Caco-2 (cell line): Measurements from ENCODE around the gene GFRA4. TPM values are rescaled to one million over a fixed set of nuclear protein-coding genes. Genes with fewer than 3 reads are reported as not detected.

Experiments
- BruUV-seq: library from RNA; stranded (reverse); fragments of 400-500 nt; replicated peaks from 2 replicates; lab custom pipeline; 2021; lab: Mats Ljungman, UMichigan
- CTCF ChIA-PET: fragments of 300-600 bp; sonication (Branson Sonifier 250); formaldehyde crosslinking; loops from one replicate; lab custom pipeline; 2022; ENCODE audit warnings: antibody characterized with exemption; lab: Charles Lee
- POLR2A ChIA-PET: fragments of 300-600 bp; sonication (Branson Sonifier 250); formaldehyde crosslinking; loops from one replicate; lab custom pipeline; 2022; ENCODE audit warnings: antibody characterized with exemption; lab: Charles Lee
- DNase-seq, 2 experiments: peaks; one replicate each; pipeline versions ENCODE4 v3.0.0 to v3.0.0-alpha.2; 2020 to 2022
- H3K27me3 ChIP-seq: replicated peaks from 2 replicates; pipeline ENCODE4 v1.6.0; 2011; ENCODE audit warnings: low read length; ENCODE audit not compliant: control insufficient read depth, insufficient read depth
- H3K36me3 ChIP-seq: 2 replicates; pipeline ENCODE4 v1.5.1; 2011; ENCODE audit warnings: low read length; ENCODE audit not compliant: control insufficient read depth, insufficient read depth
- H3K4me1 ChIP-seq: fragments of 250-450 bp; sonication (Bioruptor Pico); 2 replicates; pipeline ENCODE4 v1.5.1; 2020; ENCODE audit warnings: mild to moderate bottlenecking
- H3K4me3 ChIP-seq: 2 replicates; pipeline ENCODE4 v1.5.1; 2011; ENCODE audit warnings: low read depth, mild to moderate bottlenecking, control low read depth, low read length
- H3K9me3 ChIP-seq: fragments of 250-450 bp; sonication (Bioruptor Pico); 2 replicates; pipeline ENCODE4 v1.5.1; 2020; ENCODE audit warnings: mild to moderate bottlenecking, moderate library complexity
- H3K27ac Mint-ChIP-seq: one replicate; pipeline ENCODE4 v1.8.0; 2022; ENCODE audit warnings: mixed read lengths; ENCODE audit not compliant: unreplicated experiment
- H3K27me3 Mint-ChIP-seq: one replicate; pipeline ENCODE4 v1.8.0; 2022; ENCODE audit warnings: mixed read lengths; ENCODE audit not compliant: insufficient read depth, unreplicated experiment
- H3K36me3 Mint-ChIP-seq: one replicate; pipeline ENCODE4 v1.8.0; 2022; ENCODE audit warnings: mild to moderate bottlenecking, mixed read lengths; ENCODE audit not compliant: insufficient read depth, unreplicated experiment
- H3K4me1 Mint-ChIP-seq: one replicate; pipeline ENCODE4 v1.8.0; 2022; ENCODE audit warnings: low read depth, mixed read lengths; ENCODE audit not compliant: unreplicated experiment
- H3K4me3 Mint-ChIP-seq: one replicate; pipeline ENCODE4 v1.8.0; 2022; ENCODE audit warnings: mild to moderate bottlenecking, moderate library complexity, mixed read lengths; ENCODE audit not compliant: unreplicated experiment
- H3K9me3 Mint-ChIP-seq: one replicate; pipeline ENCODE4 v1.8.0; 2022; ENCODE audit warnings: mixed read lengths; ENCODE audit not compliant: unreplicated experiment
- intact Hi-C: fragments of 100-400 bp; cut with micrococcal nuclease; formaldehyde crosslinking; loops from one replicate; pipeline ENCODE4 v1.10.0; 2022; ENCODE audit not compliant: unreplicated experiment
- total RNA-seq: library from RNA; stranded (reverse); gene quantifications from 2 replicates; pipeline ENCODE4 v1.2.3, GENCODE V29; 2022
- TF ChIP-seq, protein P1 (sequence below), 2 experiments: fragments of 200-600 bp in 1 of 2; IDR thresholded peaks; 1 replicate in 1 of 2; 2 replicates in 1 of 2; pipeline versions ENCODE4 v1.5.1 to v1.8.0; 2011 to 2022; ENCODE audit warnings: antibody characterized with exemption in 1 of 2, control low read depth in 1 of 2, inconsistent platforms in 1 of 2, low read depth in 1 of 2, low read length in 1 of 2, mild to moderate bottlenecking in 1 of 2, moderate library complexity in 1 of 2; ENCODE audit not compliant: insufficient read depth in 1 of 2, severe bottlenecking in 1 of 2, unreplicated experiment in 1 of 2

The GFRA4 gene
- total RNA-seq, 1 experiment from 2014 or later = not detected

DNA sequence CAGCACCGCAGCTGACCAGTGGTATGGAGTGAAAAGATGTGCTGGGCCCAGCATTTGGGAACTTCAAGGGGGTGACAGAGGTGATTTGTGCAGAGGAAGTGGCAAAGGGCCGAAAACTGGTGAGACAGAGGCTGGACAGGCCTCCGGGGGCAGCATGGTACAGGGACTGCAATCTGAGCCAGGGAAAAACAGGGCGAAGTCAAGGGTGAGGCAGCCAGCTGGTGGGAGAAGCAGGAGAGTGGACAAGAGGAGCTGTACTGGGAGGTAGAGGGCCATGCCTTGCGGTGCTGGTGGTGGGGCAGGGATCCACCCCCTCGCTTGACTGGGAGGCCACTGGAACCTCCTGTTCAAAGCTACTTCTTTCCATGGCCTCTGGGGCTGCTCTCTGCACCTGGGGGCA lies 7.3 kb upstream of the GFRA4 start:
- TF ChIP-seq, protein P1, sequence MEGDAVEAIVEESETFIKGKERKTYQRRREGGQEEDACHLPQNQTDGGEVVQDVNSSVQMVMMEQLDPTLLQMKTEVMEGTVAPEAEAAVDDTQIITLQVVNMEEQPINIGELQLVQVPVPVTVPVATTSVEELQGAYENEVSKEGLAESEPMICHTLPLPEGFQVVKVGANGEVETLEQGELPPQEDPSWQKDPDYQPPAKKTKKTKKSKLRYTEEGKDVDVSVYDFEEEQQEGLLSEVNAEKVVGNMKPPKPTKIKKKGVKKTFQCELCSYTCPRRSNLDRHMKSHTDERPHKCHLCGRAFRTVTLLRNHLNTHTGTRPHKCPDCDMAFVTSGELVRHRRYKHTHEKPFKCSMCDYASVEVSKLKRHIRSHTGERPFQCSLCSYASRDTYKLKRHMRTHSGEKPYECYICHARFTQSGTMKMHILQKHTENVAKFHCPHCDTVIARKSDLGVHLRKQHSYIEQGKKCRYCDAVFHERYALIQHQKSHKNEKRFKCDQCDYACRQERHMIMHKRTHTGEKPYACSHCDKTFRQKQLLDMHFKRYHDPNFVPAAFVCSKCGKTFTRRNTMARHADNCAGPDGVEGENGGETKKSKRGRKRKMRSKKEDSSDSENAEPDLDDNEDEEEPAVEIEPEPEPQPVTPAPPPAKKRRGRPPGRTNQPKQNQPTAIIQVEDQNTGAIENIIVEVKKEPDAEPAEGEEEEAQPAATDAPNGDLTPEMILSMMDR (IDR thresholded peaks at IDR 0.05; ENCODE audit: insufficient read depth in 1 of 2, low read depth in 1 of 2, low read length in 1 of 2, severe bottlenecking in 1 of 2, unreplicated experiment in 1 of 2) = peak; percentile 18 to 46
- H3K4me1 ChIP-seq = no peaks in the 10 kb centered on the region
- Mint-ChIP-seq H3K27me3 (peaks cover 12% of the 10 kb centered on the region), H3K4me3 (no peak overlapping the region), H3K27ac (no peak overlapping the region), H3K36me3 (no peaks in the 10 kb centered on the region), H3K4me1 (no peaks in the 10 kb centered on the region), H3K9me3 (no peaks in the 10 kb centered on the region)
- intact Hi-C loops = no loop called here
- peak in 1 of 2 experiments; percentile 58 for DNase-seq
- no peaks in the 10 kb centered on the region for H3K36me3 ChIP-seq
- ChIA-PET POLR2A (no interaction called here), CTCF (interaction anchor here (0.6 to 1.0 kb wide), 4 partner anchors 40 to 332 kb away, joined by 3 to 8 read pairs (median 4); partner anchors contain the start of gene SPEF1)
- H3K27me3 ChIP-seq = peaks cover 3% of the 10 kb centered on the region; the same call in 1 of the 2 replicates
- BruUV-seq = no TSS peak
- H3K9me3 ChIP-seq = no peaks in the 10 kb centered on the region
- no peak overlapping the region for H3K4me3 ChIP-seq

DNA sequence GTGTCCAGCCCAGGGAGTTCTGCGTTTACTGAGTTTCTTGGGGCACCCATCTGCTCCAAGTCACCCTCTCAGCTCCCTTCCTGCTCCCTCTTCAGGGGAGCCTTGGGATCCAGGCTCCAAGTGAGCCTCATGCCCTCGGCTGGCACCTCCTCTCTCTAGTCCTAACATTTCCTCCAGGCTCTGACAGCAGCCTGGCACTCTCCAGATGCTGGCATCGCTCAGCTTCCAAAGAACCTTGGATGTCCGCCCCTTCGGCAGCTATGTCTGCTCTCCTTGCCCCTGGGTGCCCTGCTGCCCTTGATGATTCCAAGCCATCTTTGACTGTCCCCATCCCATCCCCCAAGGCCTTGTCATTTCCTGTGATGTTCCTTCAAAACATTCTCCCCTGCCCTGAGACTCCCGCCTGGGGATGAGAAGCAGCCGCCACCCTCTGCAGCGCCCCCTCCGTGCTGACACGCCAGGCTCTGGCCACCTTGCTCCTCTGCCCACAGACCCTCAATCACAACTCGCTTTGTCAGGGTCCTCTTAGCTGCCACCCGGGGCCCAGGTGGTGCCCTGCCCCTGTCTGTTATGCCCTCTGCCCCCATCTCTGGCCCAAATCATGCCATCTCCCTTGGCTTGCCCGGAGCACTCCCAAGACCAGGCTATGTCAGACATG lies 6.6 kb upstream of the GFRA4 start:
- Histone ChIP-seq H3K36me3 (no peaks in the 10 kb centered on the region), H3K4me3 (no peak overlapping the region), H3K4me1 (no peaks in the 10 kb centered on the region), H3K9me3 (no peaks in the 10 kb centered on the region), H3K27me3 (peaks cover 3% of the 10 kb centered on the region; the same call in 1 of the 2 replicates)
- Mint-ChIP-seq H3K27me3 (peaks cover 8% of the 10 kb centered on the region), H3K27ac (no peak overlapping the region), H3K4me3 (no peak overlapping the region), H3K4me1 (no peaks in the 10 kb centered on the region), H3K9me3 (no peaks in the 10 kb centered on the region), H3K36me3 (no peaks in the 10 kb centered on the region)
- intact Hi-C loops = no loop called here
- CTCF ChIA-PET = interaction anchor here (0.9 to 1.0 kb wide), 2 partner anchors 112 to 311 kb away, joined by 3 read pairs; partner anchors contain the start of gene SPEF1
- TF ChIP-seq, protein P1 (IDR thresholded peaks at IDR 0.05; ENCODE audit: insufficient read depth in 1 of 2, low read depth in 1 of 2, low read length in 1 of 2, severe bottlenecking in 1 of 2, unreplicated experiment in 1 of 2) = no peak
- POLR2A ChIA-PET = no interaction called here
- DNase-seq = no peak
- BruUV-seq = no TSS peak

DNA sequence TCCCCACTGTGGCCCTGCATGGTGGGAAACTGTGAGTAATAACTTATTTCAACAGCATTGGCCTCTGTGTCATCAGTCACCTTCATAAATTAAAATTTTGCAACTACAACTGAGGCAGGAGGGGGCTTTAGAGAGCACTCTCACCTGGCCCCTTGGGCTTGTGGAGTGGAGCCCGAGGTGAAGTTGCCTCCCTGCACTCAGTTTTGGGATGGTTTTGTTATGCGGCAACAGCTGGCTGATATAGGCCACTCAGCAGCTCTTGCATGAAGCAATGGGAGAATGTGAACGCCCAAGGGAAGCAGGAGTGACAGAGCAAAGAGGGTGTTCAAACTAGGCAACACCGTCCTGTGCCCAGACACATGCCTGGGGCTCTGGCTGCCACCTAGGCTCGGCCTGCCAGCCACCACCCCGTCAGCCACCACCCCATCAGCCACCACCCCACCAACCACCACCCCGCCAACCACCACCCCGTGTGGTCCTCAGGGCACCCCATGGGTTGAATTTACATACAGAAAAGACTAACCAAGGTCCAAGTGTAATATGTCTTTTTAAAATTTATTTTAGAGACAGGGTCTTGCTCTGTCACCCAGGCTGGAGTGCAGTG lies 4.3 kb upstream of the GFRA4 start:
- Mint-ChIP-seq H3K4me3 (no peak overlapping the region), H3K27ac (no peak overlapping the region), H3K36me3 (no peaks in the 10 kb centered on the region), H3K27me3 (peaks cover 5% of the 10 kb centered on the region), H3K4me1 (no peaks in the 10 kb centered on the region), H3K9me3 (no peaks in the 10 kb centered on the region)
- POLR2A ChIA-PET = no interaction called here
- CTCF ChIA-PET = no interaction called here
- intact Hi-C loops = no loop called here
- DNase-seq = no peak
- BruUV-seq = no TSS peak
- TF ChIP-seq, protein P1 (IDR thresholded peaks at IDR 0.05; ENCODE audit: insufficient read depth in 1 of 2, low read depth in 1 of 2, low read length in 1 of 2, severe bottlenecking in 1 of 2, unreplicated experiment in 1 of 2) = no peak
- no peak overlapping the region for H3K4me3 ChIP-seq
- no peaks in the 10 kb centered on the region; the same call in 1 of the 2 replicates for H3K27me3 ChIP-seq
- no peaks in the 10 kb centered on the region for H3K9me3 ChIP-seq
- H3K36me3 ChIP-seq = no peaks in the 10 kb centered on the region
- H3K4me1 ChIP-seq = no peaks in the 10 kb centered on the region
